GM23338 (cell line): Measurements from ENCODE around the gene RDH8. TPM values are rescaled to one million over a fixed set of nuclear protein-coding genes. Genes with fewer than 3 reads are reported as not detected.

Experiments
- ATAC-seq: fragments of 200-7000 bp; cut with Tn5 transposase; 3 replicates; pipeline ENCODE4 v1.9.1; 2020
- DNase-seq: peaks from one replicate; pipeline ENCODE4 v3.0.0-alpha.2; 2015; ENCODE audit warnings: low spot score
- H2AFZ ChIP-seq: fragments of 200-600 bp; sonication (generic); 2 replicates; pipeline ENCODE4 v1.8.0; 2016; ENCODE audit warnings: antibody characterized with exemption, mild to moderate bottlenecking, moderate library complexity
- H3F3A ChIP-seq: fragments of 200-600 bp; sonication (generic); replicated peaks from 2 replicates; pipeline ENCODE4 v1.8.0; 2017; ENCODE audit warnings: antibody characterized with exemption, mixed run types, low read depth
- H3K27ac ChIP-seq: fragments of 200-600 bp; sonication (generic); 2 replicates; pipeline ENCODE4 v1.6.1; 2016; ENCODE audit warnings: low read depth
- H3K27me3 ChIP-seq: fragments of 200-600 bp; sonication (generic); 2 replicates; pipeline ENCODE4 v1.8.0; 2016; ENCODE audit warnings: mild to moderate bottlenecking, mixed run types, moderate library complexity; ENCODE audit not compliant: insufficient read depth
- H3K36me3 ChIP-seq: fragments of 200-600 bp; sonication (generic); 2 replicates; pipeline ENCODE4 v1.8.0; 2016; ENCODE audit warnings: mild to moderate bottlenecking; ENCODE audit not compliant: insufficient read depth
- H3K4me1 ChIP-seq: fragments of 200-600 bp; sonication (generic); 2 replicates; pipeline ENCODE4 v1.8.0; 2016; ENCODE audit warnings: mild to moderate bottlenecking, moderate library complexity; ENCODE audit not compliant: insufficient read depth
- H3K4me2 ChIP-seq: fragments of 200-600 bp; sonication (generic); 2 replicates; pipeline ENCODE4 v1.7.1; 2017; ENCODE audit warnings: mixed run types
- H3K4me3 ChIP-seq: fragments of 200-600 bp; sonication (generic); 2 replicates; pipeline ENCODE4 v1.6.1; 2016; ENCODE audit warnings: mixed run types
- H3K79me2 ChIP-seq: fragments of 200-600 bp; sonication (generic); replicated peaks from 2 replicates; pipeline ENCODE4 v1.8.0; 2017; ENCODE audit warnings: mild to moderate bottlenecking; ENCODE audit not compliant: insufficient read depth
- H3K9me2 ChIP-seq: fragments of 200-600 bp; sonication (generic); 2 replicates; pipeline ENCODE4 v1.8.0; 2017; ENCODE audit not compliant: insufficient read depth
- H4K20me1 ChIP-seq: fragments of 200-600 bp; sonication (generic); replicated peaks from 2 replicates; pipeline ENCODE4 v1.8.0; 2017; ENCODE audit warnings: mild to moderate bottlenecking; ENCODE audit not compliant: insufficient read depth
- H3K27ac Mint-ChIP-seq: 2 replicates; pipeline ENCODE4 v1.8.0; 2020; ENCODE audit warnings: inconsistent platforms, mild to moderate bottlenecking, moderate library complexity, mixed read lengths
- H3K27me3 Mint-ChIP-seq: 3 replicates; pipeline ENCODE4 v1.8.0; 2022; ENCODE audit warnings: low read depth, mild to moderate bottlenecking, moderate library complexity, mixed read lengths, inconsistent platforms; ENCODE audit not compliant: insufficient read depth, poor library complexity
- H3K36me3 Mint-ChIP-seq: 3 replicates; pipeline ENCODE4 v1.8.0; 2021; ENCODE audit warnings: low read depth, mild to moderate bottlenecking, inconsistent platforms, moderate library complexity, mixed read lengths
- H3K4me1 Mint-ChIP-seq: 3 replicates; pipeline ENCODE4 v1.8.0; 2020; ENCODE audit warnings: mild to moderate bottlenecking, inconsistent platforms, mixed read lengths
- H3K4me3 Mint-ChIP-seq: 3 replicates; pipeline ENCODE4 v1.8.0; 2021; ENCODE audit warnings: moderate library complexity, mild to moderate bottlenecking, inconsistent platforms, mixed read lengths
- H3K9me3 Mint-ChIP-seq: 3 replicates; pipeline ENCODE4 v1.8.0; 2020; ENCODE audit warnings: moderate library complexity, mild to moderate bottlenecking, inconsistent platforms, mixed read lengths
- CREB1 ChIP-seq: fragments of 250-450 bp; sonication (Bioruptor Pico); IDR thresholded peaks from 2 replicates; pipeline ENCODE4 v1.5.0; 2020; ENCODE audit warnings: low read depth, mild to moderate bottlenecking, moderate library complexity
- EZH2 ChIP-seq: fragments of 200-600 bp; sonication (generic); IDR thresholded peaks from one replicate; pipeline ENCODE4 v1.8.0; 2017; ENCODE audit warnings: antibody characterized with exemption, mild to moderate bottlenecking, low read depth; ENCODE audit not compliant: unreplicated experiment
- EZH2phosphoT487 ChIP-seq: fragments of 200-600 bp; sonication (generic); IDR thresholded peaks from one replicate; pipeline ENCODE4 v1.8.1; 2018; ENCODE audit warnings: antibody characterized with exemption; ENCODE audit not compliant: unreplicated experiment
- JUNB ChIP-seq: IDR thresholded peaks from one replicate; pipeline ENCODE4 v1.6.1; 2016; ENCODE audit warnings: antibody characterized with exemption; ENCODE audit not compliant: unreplicated experiment
- POLR2AphosphoS5 ChIP-seq: IDR thresholded peaks from 2 replicates; pipeline ENCODE4 v1.6.1; 2016; ENCODE audit warnings: antibody characterized with exemption, low read depth
- ZNF114 ChIP-seq: fragments of 250-450 bp; sonication (Bioruptor Pico); IDR thresholded peaks from 2 replicates; pipeline ENCODE4 v1.5.0; 2020; ENCODE audit warnings: mild to moderate bottlenecking, moderate library complexity
- ZNF331 ChIP-seq: fragments of 250-450 bp; sonication (Bioruptor Pico); IDR thresholded peaks from 2 replicates; pipeline ENCODE4 v1.5.0; 2020; ENCODE audit warnings: low read depth, mild to moderate bottlenecking, moderate library complexity
- polyA plus RNA-seq: library from polyadenylated mRNA; unstranded; fragments of >200 nt; fragmentation: Nextera tagmentation; extraction: Ambion mirVana; gene quantifications from 2 replicates; pipeline ENCODE4 v1.2.1, GENCODE V29; 2016
- total RNA-seq: library from RNA; depleted of rRNA; stranded (reverse); fragments of >200 nt; shearing (Covaris generic); gene quantifications from 2 replicates; pipeline ENCODE4 v1.2.3, GENCODE V29; 2014
- TF ChIP-seq, protein P1 (sequence below): IDR thresholded peaks from one replicate; pipeline ENCODE4 v1.6.1; 2018; ENCODE audit warnings: antibody characterized with exemption; ENCODE audit not compliant: unreplicated experiment
- TF ChIP-seq, protein P2 (sequence below): fragments of 250-450 bp; sonication (Bioruptor Pico); IDR thresholded peaks from 2 replicates; pipeline ENCODE4 v1.5.0; 2020; ENCODE audit warnings: mild to moderate bottlenecking, moderate library complexity

The RDH8 gene
- total and polyA plus RNA-seq, 2 experiments from 2014 or later: not detected

DNA sequence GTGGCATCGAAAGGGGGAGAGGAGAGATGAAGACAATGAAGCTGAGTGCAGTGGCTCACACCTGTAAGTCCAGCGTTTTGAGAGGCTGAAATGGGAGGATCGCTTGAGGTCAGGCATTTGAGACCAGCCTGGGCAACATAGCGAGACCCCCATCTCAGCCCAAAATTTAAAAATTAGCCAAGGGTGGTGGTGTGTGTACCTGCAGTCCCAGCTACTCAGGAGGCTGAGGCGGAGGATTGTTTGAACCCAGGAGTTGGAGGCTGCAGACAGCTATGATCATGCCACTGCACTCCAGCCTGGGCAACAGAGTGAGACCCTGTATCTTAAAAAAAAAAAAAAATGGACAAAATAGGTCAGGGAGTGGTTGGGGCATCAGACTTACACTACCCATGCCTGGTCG lies 7.6 kb downstream of the RDH8 start:
- H3K9me2 ChIP-seq: no peaks in the 10 kb centered on the region
- Mint-ChIP-seq H3K4me3 (no peak overlapping the region), H3K27me3 (peaks cover 5% of the 10 kb centered on the region), H3K36me3 (no peaks in the 10 kb centered on the region), H3K9me3 (no peaks in the 10 kb centered on the region), H3K4me1 (no peaks in the 10 kb centered on the region), H3K27ac (no peak overlapping the region)
- H3K27me3 ChIP-seq: no peaks in the 10 kb centered on the region
- no peak overlapping the region for H3K4me2 ChIP-seq
- TF ChIP-seq, protein P1, sequence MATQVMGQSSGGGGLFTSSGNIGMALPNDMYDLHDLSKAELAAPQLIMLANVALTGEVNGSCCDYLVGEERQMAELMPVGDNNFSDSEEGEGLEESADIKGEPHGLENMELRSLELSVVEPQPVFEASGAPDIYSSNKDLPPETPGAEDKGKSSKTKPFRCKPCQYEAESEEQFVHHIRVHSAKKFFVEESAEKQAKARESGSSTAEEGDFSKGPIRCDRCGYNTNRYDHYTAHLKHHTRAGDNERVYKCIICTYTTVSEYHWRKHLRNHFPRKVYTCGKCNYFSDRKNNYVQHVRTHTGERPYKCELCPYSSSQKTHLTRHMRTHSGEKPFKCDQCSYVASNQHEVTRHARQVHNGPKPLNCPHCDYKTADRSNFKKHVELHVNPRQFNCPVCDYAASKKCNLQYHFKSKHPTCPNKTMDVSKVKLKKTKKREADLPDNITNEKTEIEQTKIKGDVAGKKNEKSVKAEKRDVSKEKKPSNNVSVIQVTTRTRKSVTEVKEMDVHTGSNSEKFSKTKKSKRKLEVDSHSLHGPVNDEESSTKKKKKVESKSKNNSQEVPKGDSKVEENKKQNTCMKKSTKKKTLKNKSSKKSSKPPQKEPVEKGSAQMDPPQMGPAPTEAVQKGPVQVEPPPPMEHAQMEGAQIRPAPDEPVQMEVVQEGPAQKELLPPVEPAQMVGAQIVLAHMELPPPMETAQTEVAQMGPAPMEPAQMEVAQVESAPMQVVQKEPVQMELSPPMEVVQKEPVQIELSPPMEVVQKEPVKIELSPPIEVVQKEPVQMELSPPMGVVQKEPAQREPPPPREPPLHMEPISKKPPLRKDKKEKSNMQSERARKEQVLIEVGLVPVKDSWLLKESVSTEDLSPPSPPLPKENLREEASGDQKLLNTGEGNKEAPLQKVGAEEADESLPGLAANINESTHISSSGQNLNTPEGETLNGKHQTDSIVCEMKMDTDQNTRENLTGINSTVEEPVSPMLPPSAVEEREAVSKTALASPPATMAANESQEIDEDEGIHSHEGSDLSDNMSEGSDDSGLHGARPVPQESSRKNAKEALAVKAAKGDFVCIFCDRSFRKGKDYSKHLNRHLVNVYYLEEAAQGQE: no peak
- TF ChIP-seq ZNF331 (CRISPR knock-in tag) (no peak), CREB1 (CRISPR knock-in tag) (no peak)
- no peaks in the 10 kb centered on the region for H3F3A ChIP-seq
- H3K36me3 ChIP-seq: no peaks in the 10 kb centered on the region
- H2AFZ ChIP-seq: no peak overlapping the region
- no peaks in the 10 kb centered on the region for H4K20me1 ChIP-seq
- H3K4me1 ChIP-seq: no peaks in the 10 kb centered on the region
- H3K27ac ChIP-seq: no peak overlapping the region
- no peaks in the 10 kb centered on the region for H3K79me2 ChIP-seq
- ATAC-seq (no peak), DNase-seq (no peak)
- no peak overlapping the region for H3K4me3 ChIP-seq

DNA sequence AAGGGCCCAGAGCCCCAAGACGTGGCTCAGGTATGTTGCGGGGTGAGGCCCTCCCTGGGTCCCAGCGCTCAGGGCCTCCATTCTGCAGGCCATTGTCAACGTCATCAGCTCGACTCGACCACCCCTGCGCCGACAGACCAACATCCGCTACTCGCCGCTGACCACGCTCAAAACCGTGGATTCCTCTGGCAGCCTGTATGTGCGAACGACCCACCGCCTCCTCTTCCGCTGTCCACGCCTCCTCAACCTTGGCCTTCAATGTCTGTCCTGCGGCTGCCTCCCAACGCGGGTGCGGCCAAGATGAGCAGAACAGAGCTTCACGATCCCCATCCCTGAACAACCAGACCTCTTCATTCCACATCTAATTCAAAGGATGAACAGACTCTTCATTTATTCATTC lies 8.2 kb downstream of the RDH8 start:
- no peaks in the 10 kb centered on the region for H3K36me3 ChIP-seq
- H4K20me1 ChIP-seq: no peaks in the 10 kb centered on the region
- no peaks in the 10 kb centered on the region for H3K9me2 ChIP-seq
- no peaks in the 10 kb centered on the region for H3K36me3 Mint-ChIP-seq
- peaks cover 5% of the 10 kb centered on the region for H3K27me3 Mint-ChIP-seq
- peaks cover 1% of the 10 kb centered on the region; the same call in 1 of the 2 replicates for H3K27me3 ChIP-seq
- H2AFZ ChIP-seq: no peak overlapping the region
- H3K27ac ChIP-seq: no peak overlapping the region
- no peak overlapping the region for H3K4me2 ChIP-seq
- ATAC-seq (no peak), DNase-seq (no peak)
- H3F3A ChIP-seq: no peaks in the 10 kb centered on the region
- no peaks in the 10 kb centered on the region for H3K9me3 Mint-ChIP-seq
- H3K4me3 ChIP-seq: no peak overlapping the region
- no peaks in the 10 kb centered on the region for H3K4me1 ChIP-seq
- no peak overlapping the region for H3K27ac Mint-ChIP-seq
- H3K4me3 Mint-ChIP-seq: no peak overlapping the region
- no peaks in the 10 kb centered on the region for H3K4me1 Mint-ChIP-seq
- H3K79me2 ChIP-seq: no peaks in the 10 kb centered on the region
- TF ChIP-seq, protein P1: no peak
- TF ChIP-seq, protein P2, sequence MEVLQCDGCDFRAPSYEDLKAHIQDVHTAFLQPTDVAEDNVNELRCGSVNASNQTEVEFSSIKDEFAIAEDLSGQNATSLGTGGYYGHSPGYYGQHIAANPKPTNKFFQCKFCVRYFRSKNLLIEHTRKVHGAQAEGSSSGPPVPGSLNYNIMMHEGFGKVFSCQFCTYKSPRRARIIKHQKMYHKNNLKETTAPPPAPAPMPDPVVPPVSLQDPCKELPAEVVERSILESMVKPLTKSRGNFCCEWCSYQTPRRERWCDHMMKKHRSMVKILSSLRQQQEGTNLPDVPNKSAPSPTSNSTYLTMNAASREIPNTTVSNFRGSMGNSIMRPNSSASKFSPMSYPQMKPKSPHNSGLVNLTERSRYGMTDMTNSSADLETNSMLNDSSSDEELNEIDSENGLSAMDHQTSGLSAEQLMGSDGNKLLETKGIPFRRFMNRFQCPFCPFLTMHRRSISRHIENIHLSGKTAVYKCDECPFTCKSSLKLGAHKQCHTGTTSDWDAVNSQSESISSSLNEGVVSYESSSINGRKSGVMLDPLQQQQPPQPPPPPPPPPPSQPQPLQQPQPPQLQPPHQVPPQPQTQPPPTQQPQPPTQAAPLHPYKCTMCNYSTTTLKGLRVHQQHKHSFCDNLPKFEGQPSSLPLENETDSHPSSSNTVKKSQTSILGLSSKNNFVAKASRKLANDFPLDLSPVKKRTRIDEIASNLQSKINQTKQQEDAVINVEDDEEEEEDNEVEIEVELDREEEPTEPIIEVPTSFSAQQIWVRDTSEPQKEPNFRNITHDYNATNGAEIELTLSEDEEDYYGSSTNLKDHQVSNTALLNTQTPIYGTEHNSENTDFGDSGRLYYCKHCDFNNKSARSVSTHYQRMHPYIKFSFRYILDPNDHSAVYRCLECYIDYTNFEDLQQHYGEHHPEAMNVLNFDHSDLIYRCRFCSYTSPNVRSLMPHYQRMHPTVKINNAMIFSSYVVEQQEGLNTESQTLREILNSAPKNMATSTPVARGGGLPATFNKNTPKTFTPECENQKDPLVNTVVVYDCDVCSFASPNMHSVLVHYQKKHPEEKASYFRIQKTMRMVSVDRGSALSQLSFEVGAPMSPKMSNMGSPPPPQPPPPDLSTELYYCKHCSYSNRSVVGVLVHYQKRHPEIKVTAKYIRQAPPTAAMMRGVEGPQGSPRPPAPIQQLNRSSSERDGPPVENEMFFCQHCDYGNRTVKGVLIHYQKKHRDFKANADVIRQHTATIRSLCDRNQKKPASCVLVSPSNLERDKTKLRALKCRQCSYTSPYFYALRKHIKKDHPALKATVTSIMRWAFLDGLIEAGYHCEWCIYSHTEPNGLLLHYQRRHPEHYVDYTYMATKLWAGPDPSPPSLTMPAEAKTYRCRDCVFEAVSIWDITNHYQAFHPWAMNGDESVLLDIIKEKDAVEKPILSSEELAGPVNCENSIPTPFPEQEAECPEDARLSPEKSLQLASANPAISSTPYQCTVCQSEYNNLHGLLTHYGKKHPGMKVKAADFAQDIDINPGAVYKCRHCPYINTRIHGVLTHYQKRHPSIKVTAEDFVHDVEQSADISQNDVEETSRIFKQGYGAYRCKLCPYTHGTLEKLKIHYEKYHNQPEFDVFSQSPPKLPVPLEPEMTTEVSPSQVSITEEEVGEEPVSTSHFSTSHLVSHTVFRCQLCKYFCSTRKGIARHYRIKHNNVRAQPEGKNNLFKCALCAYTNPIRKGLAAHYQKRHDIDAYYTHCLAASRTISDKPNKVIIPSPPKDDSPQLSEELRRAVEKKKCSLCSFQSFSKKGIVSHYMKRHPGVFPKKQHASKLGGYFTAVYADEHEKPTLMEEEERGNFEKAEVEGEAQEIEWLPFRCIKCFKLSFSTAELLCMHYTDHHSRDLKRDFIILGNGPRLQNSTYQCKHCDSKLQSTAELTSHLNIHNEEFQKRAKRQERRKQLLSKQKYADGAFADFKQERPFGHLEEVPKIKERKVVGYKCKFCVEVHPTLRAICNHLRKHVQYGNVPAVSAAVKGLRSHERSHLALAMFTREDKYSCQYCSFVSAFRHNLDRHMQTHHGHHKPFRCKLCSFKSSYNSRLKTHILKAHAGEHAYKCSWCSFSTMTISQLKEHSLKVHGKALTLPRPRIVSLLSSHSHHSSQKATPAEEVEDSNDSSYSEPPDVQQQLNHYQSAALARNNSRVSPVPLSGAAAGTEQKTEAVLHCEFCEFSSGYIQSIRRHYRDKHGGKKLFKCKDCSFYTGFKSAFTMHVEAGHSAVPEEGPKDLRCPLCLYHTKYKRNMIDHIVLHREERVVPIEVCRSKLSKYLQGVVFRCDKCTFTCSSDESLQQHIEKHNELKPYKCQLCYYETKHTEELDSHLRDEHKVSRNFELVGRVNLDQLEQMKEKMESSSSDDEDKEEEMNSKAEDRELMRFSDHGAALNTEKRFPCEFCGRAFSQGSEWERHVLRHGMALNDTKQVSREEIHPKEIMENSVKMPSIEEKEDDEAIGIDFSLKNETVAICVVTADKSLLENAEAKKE (CRISPR knock-in tag): no peak
- no peak for TF ChIP-seq CREB1 (CRISPR knock-in tag)
- no peak for TF ChIP-seq JUNB
- no peak for TF ChIP-seq POLR2AphosphoS5
- TF ChIP-seq ZNF331 (CRISPR knock-in tag): no peak
- no peak for TF ChIP-seq EZH2
- no peak for TF ChIP-seq ZNF114 (CRISPR knock-in tag)
- no peak for TF ChIP-seq EZH2phosphoT487
